GM18520 (cell line): Measurements from ENCODE around the gene MEGF11.

Source experiments
- ATAC-seq: cut with Tn5 transposase; IDR thresholded peaks from one replicate; pipeline ENCODE4 v1.9.1; 2021; ENCODE audit not compliant: unreplicated experiment

Gene MEGF11

GRCh38 chr15:66097151-66098021, 156.2 kb downstream of the MEGF11 start:
- no peak for ATAC-seq

- ATAC-seq = no peak
Measured at GRCh38 chr15:66096688-66097058, 156.9 kb downstream of the MEGF11 start.

GRCh38 chr15:66095871-66096687, 157.5 kb downstream of the MEGF11 start:
- ATAC-seq = no peak

- ATAC-seq = no peak
Measured at GRCh38 chr15:66094331-66094730, 159.2 kb downstream of the MEGF11 start.

GRCh38 chr15:66092053-66093016, 161.2 kb downstream of the MEGF11 start:
- no peak for ATAC-seq

- no peak for ATAC-seq
Measured at GRCh38 chr15:66089509-66089908, 164.0 kb downstream of the MEGF11 start.

GRCh38 chr15:66089049-66089448, 164.5 kb downstream of the MEGF11 start:
- no peak for ATAC-seq

- no peak for ATAC-seq
Measured at GRCh38 chr15:66085128-66085527, 168.4 kb downstream of the MEGF11 start.

- no peak for ATAC-seq
Measured at GRCh38 chr15:66084704-66085103, 168.8 kb downstream of the MEGF11 start.

- ATAC-seq = no peak
Measured at GRCh38 chr15:66080717-66081398, 172.7 kb downstream of the MEGF11 start.

- no peak for ATAC-seq
Measured at GRCh38 chr15:66078929-66079275, 174.6 kb downstream of the MEGF11 start.

GRCh38 chr15:66078196-66078928, 175.2 kb downstream of the MEGF11 start:
- ATAC-seq = no peak

- no peak for ATAC-seq
Measured at GRCh38 chr15:66077320-66077663, 176.3 kb downstream of the MEGF11 start.

- ATAC-seq = no peak
Measured at GRCh38 chr15:66076591-66077319, 176.8 kb downstream of the MEGF11 start.

- ATAC-seq = no peak
Measured at GRCh38 chr15:66075947-66076346, 177.6 kb downstream of the MEGF11 start.

- ATAC-seq = no peak
Measured at GRCh38 chr15:66072616-66073361, 180.8 kb downstream of the MEGF11 start.

GRCh38 chr15:66071921-66072295, 181.6 kb downstream of the MEGF11 start:
- ATAC-seq = no peak

- no peak for ATAC-seq
Measured at GRCh38 chr15:66071160-66071920, 182.2 kb downstream of the MEGF11 start.
